HG02884 (cell line): Measurements from ENCODE around the gene MAN1C1.
"Not testable (repeated sequence)": the region's sequence is repeated elsewhere in the genome, so short reads cannot be mapped to it uniquely, and the experiment has no call there.

ENCODE experiments used
- ATAC-seq: cut with Tn5 transposase; IDR thresholded peaks from one replicate; pipeline ENCODE4 v1.9.1; 2021; ENCODE audit warnings: mild to moderate bottlenecking, moderate library complexity; ENCODE audit not compliant: unreplicated experiment

The MAN1C1 gene

DNA sequence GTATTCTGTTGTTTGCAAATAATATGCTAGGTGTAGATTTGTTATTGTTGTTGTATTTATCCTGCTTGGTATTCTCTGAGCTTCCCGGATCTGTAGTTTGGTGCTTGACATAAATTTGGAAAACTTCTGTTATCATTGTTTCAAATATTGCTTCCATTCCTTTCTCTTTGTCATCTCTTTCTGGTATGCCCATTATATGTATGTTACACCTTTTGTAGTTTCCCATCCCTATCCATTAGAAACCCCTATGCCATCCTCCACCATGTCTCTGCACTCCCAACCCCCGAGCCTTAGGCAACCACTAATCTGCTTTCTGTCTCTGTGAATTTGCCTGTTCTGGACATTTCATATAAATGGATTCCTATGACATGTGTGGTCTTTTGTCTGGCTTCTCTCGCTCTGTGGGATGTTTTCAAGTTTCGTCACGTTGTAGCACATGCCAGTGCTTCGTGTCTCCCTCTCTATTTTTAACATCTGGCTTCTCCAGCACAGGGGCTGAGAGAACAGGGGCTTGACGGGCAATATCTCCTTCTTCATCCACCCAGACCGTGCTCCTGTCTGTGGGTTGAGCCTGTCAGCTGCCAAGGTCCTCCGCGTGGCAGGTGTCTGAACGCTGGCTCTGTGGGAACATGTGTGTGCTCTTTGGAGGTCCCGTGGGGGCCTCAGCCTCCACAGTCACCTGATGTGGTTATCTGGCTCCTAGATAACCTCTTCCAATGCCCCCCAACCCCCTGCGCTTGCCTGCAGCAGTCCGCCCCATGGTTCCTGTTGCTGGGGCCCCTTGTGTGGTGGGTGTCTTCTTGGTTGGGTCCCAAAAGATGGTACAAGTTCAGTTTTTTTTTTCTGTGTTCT is 32.8 kb upstream of the MAN1C1 start:
- no peak for ATAC-seq

GRCh38 chr1:25586181-25586588 is 30.4 kb upstream of the MAN1C1 start:
- ATAC-seq, result no peak

GRCh38 chr1:25587290-25587689 is 29.3 kb upstream of the MAN1C1 start:
- no peak for ATAC-seq

- ATAC-seq, result not testable (repeated sequence)
Measured at GRCh38 chr1:25588224-25588623, 28.4 kb upstream of the MAN1C1 start.

- ATAC-seq, result not testable (repeated sequence)
Measured at GRCh38 chr1:25588786-25589185, 27.8 kb upstream of the MAN1C1 start.

DNA sequence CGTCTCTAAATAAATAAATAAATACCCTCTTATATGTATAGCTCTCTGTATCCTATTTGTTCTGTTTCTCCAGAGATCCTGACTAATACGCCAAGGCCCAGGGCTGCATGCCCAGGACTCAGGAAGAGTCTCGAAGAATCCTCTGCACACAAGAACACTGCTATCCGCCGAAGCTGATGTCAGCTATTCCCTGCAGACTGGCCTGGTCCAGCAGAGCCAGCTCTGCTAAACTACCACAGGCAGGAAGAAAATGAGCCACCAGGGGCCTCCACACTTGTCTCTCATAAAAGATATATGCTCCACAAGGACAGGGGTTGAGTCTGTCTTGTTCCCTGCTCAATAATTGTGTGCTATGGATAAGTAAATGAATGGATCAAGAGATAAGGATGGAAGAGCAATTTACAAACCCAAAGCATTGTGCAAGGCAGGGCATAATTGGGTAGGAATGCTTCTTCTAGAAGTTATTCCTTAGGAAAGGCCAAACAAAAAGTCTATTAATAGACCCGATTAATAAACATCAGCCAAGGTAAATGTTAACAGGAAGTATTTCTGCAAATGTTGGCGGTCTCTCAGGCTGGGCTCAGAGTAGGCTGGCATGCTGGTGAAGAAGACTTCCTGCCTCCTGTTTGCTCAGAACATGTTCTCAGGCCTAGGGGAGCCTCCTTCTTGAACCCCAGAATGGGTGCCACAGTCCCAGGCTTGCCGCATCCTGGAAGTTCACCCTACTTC is 26.3 kb upstream of the MAN1C1 start:
- ATAC-seq, result no peak

- no peak for ATAC-seq
Measured at GRCh38 chr1:25593861-25594260, 22.7 kb upstream of the MAN1C1 start.

GRCh38 chr1:25594971-25595370 is 21.6 kb upstream of the MAN1C1 start:
- no peak for ATAC-seq

DNA sequence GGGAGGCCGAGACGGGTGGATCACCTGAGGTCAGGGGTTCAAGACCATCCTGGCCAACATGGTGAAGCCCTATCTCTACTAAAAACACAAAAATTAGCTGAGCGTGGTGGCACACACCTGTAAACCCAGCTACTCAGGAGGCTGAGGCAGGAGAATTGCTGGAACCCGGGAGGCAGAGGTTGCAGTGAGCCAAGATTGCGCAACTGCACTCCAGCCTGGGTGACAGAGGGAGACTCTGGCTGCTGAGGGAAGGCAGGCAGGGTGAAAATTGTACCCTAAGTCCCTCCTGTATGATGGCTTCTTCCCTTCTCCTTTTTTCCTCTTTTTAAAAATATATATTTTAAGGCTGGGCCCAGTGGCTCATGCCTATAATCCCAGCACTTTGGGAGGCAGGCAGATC is 19.9 kb upstream of the MAN1C1 start:
- ATAC-seq, result not testable (repeated sequence)

DNA sequence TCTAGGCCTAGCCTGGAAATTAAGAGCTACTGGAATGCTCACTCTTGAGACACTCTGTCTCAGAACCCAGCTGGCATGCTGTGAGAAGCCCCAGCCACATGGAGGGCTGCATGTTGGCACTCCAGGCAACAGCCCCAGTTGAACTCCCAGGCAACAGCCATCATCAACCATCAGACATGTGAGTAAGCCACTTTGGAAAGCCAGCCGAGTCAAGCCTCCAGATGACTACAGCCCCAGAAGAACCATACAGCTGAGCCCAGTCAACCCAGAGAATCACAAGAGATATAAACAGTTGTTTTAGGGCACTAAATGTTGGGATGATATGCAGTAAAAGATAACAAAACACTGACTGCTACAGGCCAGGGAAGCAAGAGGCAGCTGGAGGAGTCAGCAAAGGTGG is 17.7 kb upstream of the MAN1C1 start:
- no peak for ATAC-seq

- ATAC-seq, result no peak
Measured at GRCh38 chr1:25599969-25600610, 16.5 kb upstream of the MAN1C1 start.

DNA sequence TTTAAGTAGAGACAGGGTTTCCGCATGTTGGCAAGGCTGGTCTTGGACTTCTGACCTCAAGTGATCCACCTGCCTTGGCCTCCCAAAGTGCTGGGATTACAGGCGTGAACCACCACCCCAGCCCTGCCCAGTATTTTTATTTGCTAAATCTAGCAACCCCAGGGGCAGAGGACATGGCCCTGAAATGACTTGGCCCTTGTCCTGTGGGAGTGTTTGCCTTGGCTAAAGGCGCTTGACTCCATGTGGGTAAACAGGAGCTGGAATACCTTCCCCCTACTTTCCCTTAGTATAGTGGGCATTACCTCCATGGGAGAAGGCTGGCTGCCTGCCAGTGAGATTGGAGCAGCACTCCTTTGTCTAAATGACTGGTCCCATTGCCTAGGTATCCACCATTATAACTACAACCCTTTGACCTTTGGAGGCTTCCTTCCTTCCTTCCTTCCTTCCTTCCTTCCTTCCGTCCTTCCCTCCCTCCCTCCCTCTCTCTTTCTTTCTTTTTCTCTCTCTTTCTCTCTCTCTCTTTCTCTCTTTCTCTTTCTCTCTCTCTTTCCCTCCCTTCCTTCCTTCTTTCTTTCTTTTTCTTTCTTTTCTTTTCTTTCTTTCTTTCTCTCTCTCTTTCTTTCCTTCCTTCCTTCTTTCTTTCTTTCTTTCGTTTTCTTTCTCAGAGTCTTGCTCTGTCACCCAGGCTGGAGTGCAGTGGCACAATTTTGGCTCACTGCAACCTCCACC is 15.5 kb upstream of the MAN1C1 start:
- not testable (repeated sequence) for ATAC-seq

DNA sequence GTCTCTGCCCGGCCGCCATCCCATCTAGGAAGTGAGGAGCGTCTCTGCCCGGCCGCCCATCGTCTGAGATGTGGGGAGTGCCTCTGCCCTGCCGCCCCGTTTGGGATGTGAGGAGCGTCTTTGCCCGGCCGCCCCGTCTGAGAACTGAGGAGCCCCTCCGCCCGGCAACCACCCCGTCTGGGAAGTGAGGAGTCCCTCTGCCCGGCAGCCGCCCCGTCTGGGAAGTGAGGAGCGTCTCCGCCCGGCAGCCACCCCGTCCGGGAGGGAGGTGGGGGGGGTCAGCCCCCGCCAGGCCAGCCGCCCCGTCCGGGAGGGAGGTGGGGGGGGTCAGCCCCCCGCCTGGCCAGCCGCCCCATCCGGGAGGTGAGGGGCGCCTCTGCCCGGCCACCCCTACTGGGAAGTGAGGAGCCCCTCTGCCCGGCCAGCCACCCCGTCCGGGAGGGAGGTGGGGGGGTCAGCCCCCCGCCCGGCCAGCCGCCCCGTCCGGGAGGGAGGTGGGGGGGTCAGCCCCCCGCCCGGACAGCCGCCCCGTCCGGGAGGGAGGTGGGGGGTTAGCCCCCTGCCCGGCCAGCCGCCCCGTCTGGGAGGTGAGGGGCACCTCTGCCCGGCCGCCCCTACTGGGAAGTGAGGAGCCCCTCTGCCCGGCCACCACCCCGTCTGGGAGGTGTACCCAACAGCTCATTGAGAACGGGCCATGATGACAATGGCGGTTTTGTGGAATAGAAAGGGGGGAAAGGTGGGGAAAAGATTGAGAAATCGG is 12.6 kb upstream of the MAN1C1 start:
- not testable (repeated sequence) for ATAC-seq

GRCh38 chr1:25607123-25607522 is 9.5 kb upstream of the MAN1C1 start:
- no peak for ATAC-seq

- ATAC-seq, result no peak
Measured at GRCh38 chr1:25608488-25609178, 8.0 kb upstream of the MAN1C1 start.

- ATAC-seq, result no peak
Measured at GRCh38 chr1:25609921-25610320, 6.7 kb upstream of the MAN1C1 start.

DNA sequence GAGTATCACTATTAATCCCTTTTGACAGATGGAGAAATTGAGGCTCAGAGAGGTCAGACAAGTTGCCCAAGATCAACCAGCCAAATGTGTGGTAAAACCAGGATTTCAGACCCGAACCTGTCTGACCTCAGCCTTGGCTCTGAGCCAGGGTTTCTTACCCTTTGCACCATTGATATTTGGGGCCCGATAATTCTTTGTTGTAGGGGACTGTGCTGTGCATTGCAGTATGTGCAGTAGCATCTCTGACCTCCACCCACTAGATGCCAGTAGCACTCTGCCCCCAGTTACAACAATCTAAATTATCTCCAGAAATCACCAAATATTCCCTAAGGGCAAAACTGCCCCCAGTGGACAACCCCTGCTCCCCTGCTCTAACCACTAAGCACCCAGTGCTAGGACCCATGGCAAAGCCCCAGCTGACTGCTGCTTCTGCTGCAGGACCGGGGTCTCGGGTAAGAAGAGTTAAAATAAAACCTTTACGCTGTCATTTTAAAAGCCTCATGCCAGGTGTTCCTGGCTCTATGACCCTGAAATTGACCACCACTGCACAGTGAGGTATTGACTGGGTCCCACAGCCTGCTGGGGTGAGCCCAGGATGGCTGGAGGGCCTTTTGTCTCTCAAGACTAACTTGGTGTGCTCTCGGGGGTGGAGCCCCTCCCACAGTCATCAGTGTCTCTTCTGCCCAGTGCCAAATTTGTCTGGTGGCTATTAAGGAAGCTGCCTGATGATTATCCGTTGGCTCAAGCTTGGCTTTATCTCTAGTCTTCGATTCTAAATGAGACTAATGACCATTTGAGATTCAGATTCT is 5.6 kb upstream of the MAN1C1 start:
- ATAC-seq, result no peak

GRCh38 chr1:25611843-25612242 is 4.7 kb upstream of the MAN1C1 start:
- no peak for ATAC-seq

- ATAC-seq, result no peak
Measured at GRCh38 chr1:25612421-25612820, 4.2 kb upstream of the MAN1C1 start.
